HEK293T (cell line): Measurements from ENCODE around the gene C20orf204.

Experiments used
- BHLHE40 ChIP-seq: fragments of 450-650 bp; IDR thresholded peaks from 2 replicates; pipeline ENCODE4 v1.6.1; 2016; ENCODE audit warnings: mild to moderate bottlenecking, moderate library complexity, borderline replicate concordance
- FOXK2 ChIP-seq: fragments of 450-650 bp; IDR thresholded peaks from 2 replicates; pipeline ENCODE4 v1.6.1; 2016; ENCODE audit warnings: mild to moderate bottlenecking
- SP1 ChIP-seq: fragments of 450-650 bp; IDR thresholded peaks from 2 replicates; pipeline ENCODE4 v1.6.1; 2017
- SUZ12 ChIP-seq: fragments of 450-650 bp; IDR thresholded peaks from 2 replicates; pipeline ENCODE4 v1.6.1; 2016; ENCODE audit warnings: mild to moderate bottlenecking
- TARDBP ChIP-seq: fragments of 450-650 bp; IDR thresholded peaks from 2 replicates; pipeline ENCODE4 v1.6.1; 2016

GRCh38 chr20:64056889-64057627 is 21.1 kb downstream of the C20orf204 start:
- no peak for TF ChIP-seq SP1
- TF ChIP-seq BHLHE40, result no peak
- no peak for TF ChIP-seq FOXK2
- TF ChIP-seq TARDBP, result no peak
- TF ChIP-seq SUZ12, result no peak
